CD8-positive, alpha-beta memory T cell (primary cell): ENCODE results near the gene ITSN1. TPM values are rescaled to one million over a fixed set of nuclear protein-coding genes. Genes with fewer than 3 reads are reported as not detected.

Source experiments
- CTCF ChIA-PET: fragments of 350-600 bp; sonication (Branson Sonifier 250); formaldehyde crosslinking; loops from one replicate; lab custom pipeline; 2021; ENCODE audit warnings: antibody characterized with exemption; lab: Charles Lee
- POLR2A ChIA-PET: fragments of 350-600 bp; sonication (Branson Sonifier 250); formaldehyde crosslinking; loops from one replicate; lab custom pipeline; 2021; ENCODE audit warnings: antibody characterized with exemption; lab: Charles Lee
- DNase-seq, 5 donors: peaks; one replicate each; pipeline versions ENCODE4 v3.0.0 to v3.0.0-alpha.2; 2020 to 2022; ENCODE audit warnings: mixed read lengths in 1 of 5
- H3K27ac ChIP-seq: one replicate; pipeline ENCODE4 v1.7.0; 2013; ENCODE audit warnings: low read depth, mild to moderate bottlenecking, low read length, moderate library complexity
- H3K27me3 ChIP-seq: 2 replicates; pipeline ENCODE4 v1.7.0; 2013; ENCODE audit warnings: low read length, mild to moderate bottlenecking; ENCODE audit not compliant: insufficient read depth, poor library complexity, severe bottlenecking
- H3K36me3 ChIP-seq: 2 replicates; pipeline ENCODE4 v1.7.0; 2013; ENCODE audit warnings: mild to moderate bottlenecking, low read length, moderate library complexity; ENCODE audit not compliant: insufficient read depth
- H3K4me1 ChIP-seq: 2 replicates; pipeline ENCODE4 v1.7.0; 2013; ENCODE audit warnings: mild to moderate bottlenecking, low read length, moderate library complexity; ENCODE audit not compliant: insufficient read depth
- H3K4me3 ChIP-seq: 2 replicates; pipeline ENCODE4 v1.7.0; 2013; ENCODE audit warnings: mild to moderate bottlenecking, low read length
- H3K9me3 ChIP-seq: 2 replicates; pipeline ENCODE4 v1.7.0; 2013; ENCODE audit warnings: mild to moderate bottlenecking, low read length
- H3K27ac Mint-ChIP-seq, 8 donors: one replicate each; pipeline ENCODE4 v1.8.0; 2020 to 2021; ENCODE audit warnings: mixed read lengths in 8 of 8, mild to moderate bottlenecking in 6 of 8, inconsistent platforms in 3 of 8, moderate library complexity in 3 of 8
- H3K27me3 Mint-ChIP-seq, 2 donors: one replicate each; pipeline ENCODE4 v1.8.0; 2020 to 2021; ENCODE audit warnings: mixed read lengths in 2 of 2, mild to moderate bottlenecking in 1 of 2, moderate library complexity in 1 of 2
- H3K36me3 Mint-ChIP-seq, 3 donors: one replicate each; pipeline ENCODE4 v1.8.0; 2020 to 2021; ENCODE audit warnings: mixed read lengths in 3 of 3, inconsistent platforms in 1 of 3, mild to moderate bottlenecking in 1 of 3
- H3K4me1 Mint-ChIP-seq, 3 donors: one replicate each; pipeline ENCODE4 v1.8.0; 2020 to 2021; ENCODE audit warnings: mixed read lengths in 3 of 3, inconsistent platforms in 1 of 3, mild to moderate bottlenecking in 1 of 3
- H3K4me3 Mint-ChIP-seq, 7 donors: one replicate each; pipeline ENCODE4 v1.8.0; 2020 to 2021; ENCODE audit warnings: mixed read lengths in 7 of 7, mild to moderate bottlenecking in 6 of 7, moderate library complexity in 4 of 7, inconsistent platforms in 2 of 7
- H3K9me3 Mint-ChIP-seq, 5 donors: one replicate each; pipeline ENCODE4 v1.8.0; 2020 to 2022; ENCODE audit warnings: mixed read lengths in 5 of 5, mild to moderate bottlenecking in 3 of 5, moderate library complexity in 2 of 5, inconsistent platforms in 1 of 5
- polyA plus RNA-seq: library from polyadenylated mRNA; unstranded; fragments of 300-500 nt; fragmentation: Illumina TruSeq; gene quantifications from one replicate; pipeline ENCODE4 v1.2.3, GENCODE V29; 2021
- total RNA-seq, 2 experiments: library from RNA; stranded (reverse); gene quantifications; one replicate each; pipeline ENCODE4 v1.2.3, GENCODE V29; 2021

ITSN1 gene
- total and polyA plus RNA-seq, 3 experiments from 2014 or later = 2.7 to 5.5 (median 4.9) TPM

DNA sequence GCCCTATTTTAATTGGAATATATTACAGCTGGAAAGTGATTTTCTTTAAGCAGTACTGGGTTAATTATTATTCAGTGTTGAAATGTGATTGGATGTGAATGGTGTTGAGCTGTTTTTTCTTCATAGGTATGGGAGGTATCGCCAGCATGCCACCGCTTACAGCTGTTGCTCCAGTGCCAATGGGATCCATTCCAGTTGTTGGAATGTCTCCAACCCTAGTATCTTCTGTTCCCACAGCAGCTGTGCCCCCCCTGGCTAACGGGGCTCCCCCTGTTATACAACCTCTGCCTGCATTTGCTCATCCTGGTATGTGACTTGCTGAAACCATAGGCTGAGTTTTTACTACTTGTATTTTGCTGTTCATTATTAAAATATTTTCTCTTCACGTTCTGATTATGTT, 107.7 kb downstream of the ITSN1 start:
- POLR2A ChIA-PET = no interaction called here
- no peak for DNase-seq
- H3K27ac ChIP-seq = no peak overlapping the region
- H3K9me3 Mint-ChIP-seq = peaks cover 5 to 25% (median 16%) of the 10 kb centered on the region in 5 donors
- CTCF ChIA-PET = no interaction called here
- no peaks in the 10 kb centered on the region for H3K4me1 ChIP-seq
- no peak overlapping the region for H3K4me3 ChIP-seq
- no peaks in the 10 kb centered on the region for H3K9me3 ChIP-seq
- H3K4me1 Mint-ChIP-seq = no peaks in the 10 kb centered on the region
- H3K4me3 Mint-ChIP-seq = no peak overlapping the region
- no peak overlapping the region for H3K27ac Mint-ChIP-seq
- H3K27me3 Mint-ChIP-seq = peaks cover 1 to 4% of the 10 kb centered on the region in 2 donors
- H3K27me3 ChIP-seq = no peaks in the 10 kb centered on the region
- no peaks in the 10 kb centered on the region for H3K36me3 ChIP-seq
- peaks cover 0 to 8% (median 0%) of the 10 kb centered on the region in 3 donors for H3K36me3 Mint-ChIP-seq

DNA sequence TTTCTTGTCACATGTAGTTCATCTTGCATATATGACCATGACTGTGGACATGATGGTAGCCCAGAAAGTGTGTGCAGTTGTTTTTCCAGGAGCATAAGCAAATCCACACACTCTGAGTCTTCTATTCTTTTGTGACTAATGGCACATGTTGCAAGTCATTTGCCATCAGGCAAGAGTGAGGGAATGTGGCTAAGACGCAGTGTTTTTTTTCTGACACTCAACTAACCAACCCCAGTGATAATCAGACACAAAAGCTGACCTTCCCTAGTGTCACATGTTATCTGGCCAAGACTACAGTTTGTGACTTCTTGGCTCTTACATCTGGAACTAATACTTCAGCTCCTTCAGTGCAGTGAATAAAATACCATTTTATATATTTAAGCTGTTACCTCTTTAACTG, 108.8 kb downstream of the ITSN1 start:
- no peaks in the 10 kb centered on the region for H3K4me1 ChIP-seq
- DNase-seq = no peak
- H3K27me3 Mint-ChIP-seq = peaks cover 0 to 4% of the 10 kb centered on the region in 2 donors
- no peaks in the 10 kb centered on the region for H3K27me3 ChIP-seq
- H3K4me3 Mint-ChIP-seq = no peak overlapping the region
- no peaks in the 10 kb centered on the region for H3K9me3 ChIP-seq
- H3K9me3 Mint-ChIP-seq = peaks cover 5 to 17% (median 13%) of the 10 kb centered on the region in 5 donors
- POLR2A ChIA-PET = no interaction called here
- no peak overlapping the region for H3K4me3 ChIP-seq
- no peak overlapping the region for H3K27ac ChIP-seq
- CTCF ChIA-PET = no interaction called here
- no peaks in the 10 kb centered on the region for H3K36me3 ChIP-seq
- H3K4me1 Mint-ChIP-seq = no peaks in the 10 kb centered on the region
- H3K27ac Mint-ChIP-seq = no peak overlapping the region
- H3K36me3 Mint-ChIP-seq = peaks cover 0 to 5% (median 0%) of the 10 kb centered on the region in 3 donors

DNA sequence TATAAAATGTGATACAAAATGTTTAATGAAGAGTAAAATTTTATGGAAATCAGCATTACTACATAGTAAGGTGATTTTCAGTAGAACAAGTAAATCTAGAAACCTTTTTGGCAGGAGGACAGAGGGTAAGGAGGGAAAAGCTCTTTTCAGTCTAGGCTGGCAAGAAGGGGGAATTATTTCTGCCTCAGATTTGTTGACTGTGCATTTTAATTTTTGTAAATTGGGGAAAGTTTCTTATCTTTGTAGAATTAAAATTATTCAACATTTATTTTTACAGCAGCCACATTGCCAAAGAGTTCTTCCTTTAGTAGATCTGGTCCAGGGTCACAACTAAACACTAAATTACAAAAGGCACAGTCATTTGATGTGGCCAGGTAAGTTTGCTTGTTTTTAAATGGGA, 109.2 kb downstream of the ITSN1 start:
- DNase-seq = no peak
- no peak overlapping the region for H3K4me3 ChIP-seq
- H3K27me3 Mint-ChIP-seq = peaks cover 0 to 4% of the 10 kb centered on the region in 2 donors
- H3K27ac Mint-ChIP-seq = no peak overlapping the region
- peaks cover 0 to under 1% (median 0%) of the 10 kb centered on the region in 3 donors for H3K36me3 Mint-ChIP-seq
- H3K9me3 ChIP-seq = no peaks in the 10 kb centered on the region
- no peaks in the 10 kb centered on the region for H3K27me3 ChIP-seq
- no peaks in the 10 kb centered on the region for H3K4me1 Mint-ChIP-seq
- CTCF ChIA-PET = no interaction called here
- peaks cover 5 to 13% (median 9%) of the 10 kb centered on the region in 5 donors for H3K9me3 Mint-ChIP-seq
- no peaks in the 10 kb centered on the region for H3K4me1 ChIP-seq
- POLR2A ChIA-PET = no interaction called here
- no peak overlapping the region for H3K27ac ChIP-seq
- H3K4me3 Mint-ChIP-seq = no peak overlapping the region
- no peaks in the 10 kb centered on the region for H3K36me3 ChIP-seq

DNA sequence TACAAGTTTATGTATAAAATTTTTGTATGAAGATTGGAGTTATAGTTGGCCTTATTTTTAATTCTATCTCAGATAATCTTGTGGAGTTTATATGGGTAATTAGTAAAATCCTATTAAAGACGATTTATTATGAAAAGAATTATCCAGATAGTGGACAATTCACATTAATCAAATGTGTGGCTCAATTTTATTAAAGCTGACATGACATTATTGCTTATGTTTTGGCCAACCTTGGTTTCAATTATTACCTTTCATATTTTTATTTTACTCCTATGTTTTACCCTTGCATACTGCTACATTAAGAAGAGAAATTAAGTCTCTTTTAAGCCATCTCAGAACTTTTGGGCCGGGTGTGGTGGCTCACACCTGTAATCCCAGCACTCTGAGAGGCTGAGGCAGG, 110.0 kb downstream of the ITSN1 start:
- CTCF ChIA-PET = no interaction called here
- no peak for DNase-seq
- H3K27me3 Mint-ChIP-seq = peaks cover 0 to 4% of the 10 kb centered on the region in 2 donors
- H3K4me3 Mint-ChIP-seq = no peak overlapping the region
- H3K4me1 ChIP-seq = no peaks in the 10 kb centered on the region
- no peak overlapping the region for H3K27ac ChIP-seq
- H3K9me3 ChIP-seq = no peaks in the 10 kb centered on the region
- no peak overlapping the region for H3K4me3 ChIP-seq
- H3K27ac Mint-ChIP-seq = no peak overlapping the region
- POLR2A ChIA-PET = no interaction called here
- H3K9me3 Mint-ChIP-seq = peaks cover 4 to 7% (median 5%) of the 10 kb centered on the region in 5 donors
- H3K4me1 Mint-ChIP-seq = no peaks in the 10 kb centered on the region
- H3K36me3 ChIP-seq = no peaks in the 10 kb centered on the region
- H3K36me3 Mint-ChIP-seq = no peaks in the 10 kb centered on the region
- no peaks in the 10 kb centered on the region for H3K27me3 ChIP-seq

DNA sequence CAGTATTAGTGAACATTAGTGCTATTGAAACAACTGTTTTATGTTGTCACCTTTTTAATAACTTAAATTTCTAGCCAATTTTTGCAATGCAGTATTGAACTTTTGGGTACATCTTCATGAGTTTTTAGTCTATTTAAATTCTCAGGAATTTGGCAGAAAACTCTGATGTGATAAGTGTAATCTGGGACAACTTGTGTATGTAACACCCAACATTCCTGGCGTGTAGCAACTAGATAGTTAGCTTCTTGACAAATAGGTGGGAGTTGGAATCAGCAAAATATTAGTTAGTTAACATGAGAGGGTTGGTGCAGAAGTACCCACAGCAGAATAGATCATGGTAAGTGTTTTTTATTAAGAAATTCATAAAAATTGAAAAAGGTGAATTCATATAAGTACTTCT, 111.6 kb downstream of the ITSN1 start:
- no peaks in the 10 kb centered on the region for H3K27me3 ChIP-seq
- DNase-seq = no peak
- no peak overlapping the region for H3K4me3 ChIP-seq
- ChIA-PET POLR2A (no interaction called here), CTCF (no interaction called here)
- Mint-ChIP-seq H3K9me3 (no peaks in the 10 kb centered on the region), H3K27ac (no peak overlapping the region), H3K27me3 (peaks cover 0 to 4% of the 10 kb centered on the region in 2 donors), H3K4me1 (no peaks in the 10 kb centered on the region), H3K36me3 (peaks cover 0 to 2% (median 0%) of the 10 kb centered on the region in 3 donors), H3K4me3 (no peak overlapping the region)
- no peak overlapping the region for H3K27ac ChIP-seq
- no peaks in the 10 kb centered on the region for H3K36me3 ChIP-seq
- no peaks in the 10 kb centered on the region for H3K9me3 ChIP-seq
- H3K4me1 ChIP-seq = no peaks in the 10 kb centered on the region

DNA sequence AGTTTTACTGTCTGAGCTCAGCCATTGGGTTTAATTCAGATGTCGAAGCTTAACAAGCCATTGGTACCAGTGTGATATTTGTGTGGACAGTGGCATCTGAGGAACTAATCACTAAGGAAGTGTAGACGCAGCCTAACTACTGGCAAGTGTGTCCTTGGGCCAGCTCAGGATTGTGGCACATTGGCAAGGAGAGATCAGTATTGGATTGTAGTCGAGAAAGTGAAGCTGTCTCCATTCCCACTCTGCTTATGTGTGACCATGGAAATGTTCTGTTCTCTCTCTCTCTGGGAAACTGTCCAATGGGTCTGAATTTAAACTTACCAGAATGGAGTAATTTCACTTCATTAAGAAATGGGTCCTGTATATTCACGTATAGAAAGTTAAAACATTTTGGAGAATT, 112.2 kb downstream of the ITSN1 start:
- peaks cover 0 to 2% (median 0%) of the 10 kb centered on the region in 3 donors for H3K36me3 Mint-ChIP-seq
- POLR2A ChIA-PET = no interaction called here
- Histone ChIP-seq H3K27ac (no peak overlapping the region), H3K36me3 (no peaks in the 10 kb centered on the region), H3K27me3 (no peaks in the 10 kb centered on the region), H3K4me3 (no peak overlapping the region), H3K4me1 (no peaks in the 10 kb centered on the region), H3K9me3 (no peaks in the 10 kb centered on the region)
- no peak overlapping the region for H3K27ac Mint-ChIP-seq
- no peaks in the 10 kb centered on the region for H3K9me3 Mint-ChIP-seq
- CTCF ChIA-PET = no interaction called here
- no peak for DNase-seq
- no peak overlapping the region for H3K4me3 Mint-ChIP-seq
- no peaks in the 10 kb centered on the region for H3K4me1 Mint-ChIP-seq
- H3K27me3 Mint-ChIP-seq = peaks cover 0 to 4% of the 10 kb centered on the region in 2 donors

DNA sequence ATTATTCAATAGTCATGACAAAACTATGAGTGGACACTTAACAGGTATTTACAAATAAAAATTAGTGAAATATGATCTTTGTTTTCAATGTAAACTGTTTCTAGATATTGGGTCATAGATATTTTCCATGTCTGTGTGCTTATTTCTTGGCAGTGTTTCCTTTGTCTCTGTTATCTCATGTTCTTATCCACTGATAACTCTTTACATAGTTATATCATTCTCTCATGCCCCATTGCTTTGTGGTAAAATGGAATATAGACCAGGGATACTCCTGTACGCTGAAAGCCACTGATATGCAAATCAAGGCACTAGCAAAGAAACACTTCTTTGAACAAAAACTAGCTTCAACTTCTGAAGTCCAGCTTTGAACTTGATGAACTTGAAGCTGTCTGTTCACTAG, 113.1 kb downstream of the ITSN1 start:
- no peak for DNase-seq
- no peaks in the 10 kb centered on the region for H3K4me1 ChIP-seq
- peaks cover 0 to 4% of the 10 kb centered on the region in 2 donors for H3K27me3 Mint-ChIP-seq
- no peaks in the 10 kb centered on the region for H3K9me3 Mint-ChIP-seq
- ChIA-PET POLR2A (no interaction called here), CTCF (no interaction called here)
- no peaks in the 10 kb centered on the region for H3K9me3 ChIP-seq
- H3K36me3 ChIP-seq = no peaks in the 10 kb centered on the region
- H3K4me3 ChIP-seq = no peak overlapping the region
- H3K36me3 Mint-ChIP-seq = peaks cover 0 to 2% (median 0%) of the 10 kb centered on the region in 3 donors
- no peak overlapping the region for H3K27ac Mint-ChIP-seq
- H3K27me3 ChIP-seq = no peaks in the 10 kb centered on the region
- no peak overlapping the region for H3K4me3 Mint-ChIP-seq
- no peak overlapping the region for H3K27ac ChIP-seq
- no peaks in the 10 kb centered on the region for H3K4me1 Mint-ChIP-seq

DNA sequence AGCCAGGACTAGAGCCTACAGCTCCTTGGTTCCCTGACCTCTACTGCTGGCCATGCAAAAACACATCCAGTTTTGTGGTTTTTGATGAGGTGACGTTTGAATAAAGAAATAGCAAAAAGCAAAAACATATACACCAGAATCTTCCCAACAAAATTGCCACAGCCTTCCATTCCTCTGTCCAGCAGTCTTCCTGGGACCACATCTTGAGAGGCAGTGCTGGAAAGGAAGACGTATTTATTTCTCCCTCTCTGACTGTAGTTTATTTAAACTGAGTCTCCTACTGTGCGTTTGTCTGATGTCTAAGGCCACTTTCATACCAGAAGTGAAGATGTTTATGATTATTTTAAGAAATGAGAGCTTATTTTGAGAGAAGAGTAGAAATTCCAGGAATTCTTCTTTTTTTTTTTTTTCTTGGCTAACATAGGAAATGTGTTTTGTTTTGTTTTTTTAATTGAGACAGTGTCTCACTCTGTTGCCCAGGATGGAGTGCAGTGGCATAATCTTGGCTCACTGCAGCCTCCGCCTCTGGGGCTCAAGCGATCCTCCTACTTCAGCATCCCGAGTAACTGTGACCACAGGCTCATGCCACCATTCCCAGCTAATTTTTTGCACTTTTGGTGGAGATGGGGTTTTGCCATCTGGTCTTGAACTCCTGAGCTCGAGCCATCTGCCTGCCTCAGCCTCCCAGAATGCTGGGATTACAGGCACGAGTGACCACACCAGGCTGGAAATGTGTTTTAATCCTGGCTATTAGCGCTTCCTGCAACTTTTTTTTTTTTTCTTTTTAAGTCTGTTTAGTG, 118.5 kb downstream of the ITSN1 start:
- CTCF ChIA-PET = no interaction called here
- H3K4me3 Mint-ChIP-seq = no peak overlapping the region
- Histone ChIP-seq H3K4me1 (no peaks in the 10 kb centered on the region), H3K27me3 (no peaks in the 10 kb centered on the region), H3K36me3 (no peaks in the 10 kb centered on the region), H3K27ac (no peak overlapping the region), H3K9me3 (no peaks in the 10 kb centered on the region), H3K4me3 (no peak overlapping the region)
- peaks cover 0 to 5% (median 4%) of the 10 kb centered on the region in 3 donors for H3K36me3 Mint-ChIP-seq
- no peak overlapping the region for H3K27ac Mint-ChIP-seq
- peaks cover 2 to 3% of the 10 kb centered on the region in 2 donors for H3K27me3 Mint-ChIP-seq
- no peaks in the 10 kb centered on the region for H3K9me3 Mint-ChIP-seq
- POLR2A ChIA-PET = no interaction called here
- no peak for DNase-seq
- H3K4me1 Mint-ChIP-seq = no peaks in the 10 kb centered on the region
